NCI-H1436 treated with DMSO at 0.1 percent for 48 hours (cell line): ENCODE measurements around the gene SPIN4.
"Not testable (repeated sequence)": the region's sequence is repeated elsewhere in the genome, so short reads cannot be mapped to it uniquely, and the experiment has no call there.

ENCODE experiments used
- DNase-seq: peaks from one replicate; lab custom pipeline; 2025; lab: John Stamatoyannopoulos, UW

Gene SPIN4

GRCh38 chrX:63350941-63351616 lies at the start of gene SPIN4:
TSS of gene SPIN4 (minus strand) at chrX:63351332. CDS start at chrX:63350819, 513 bp downstream.
- DNase-seq = peak; percentile 62

GRCh38 chrX:63400340-63400739 lies 49.2 kb upstream of the SPIN4 start:
- DNase-seq = no peak

DNA sequence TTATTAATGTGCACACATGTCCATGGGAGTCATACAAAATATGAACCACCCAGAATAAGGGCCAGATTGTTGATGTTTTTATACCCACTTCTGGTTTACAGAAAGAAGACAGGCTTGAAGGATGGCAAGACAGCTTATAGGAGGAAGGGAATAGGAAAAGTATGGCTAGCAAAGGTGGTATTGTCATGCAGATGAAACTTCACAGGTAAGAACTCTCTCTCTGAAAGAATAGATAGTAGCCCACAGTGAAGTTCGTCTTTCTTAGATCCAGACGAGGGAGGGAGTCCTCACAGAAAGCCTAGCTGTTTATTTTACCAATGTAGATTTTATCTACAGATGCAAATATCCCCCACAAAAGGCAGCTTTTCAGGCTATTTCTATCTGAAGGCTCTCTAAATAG lies 43.7 kb upstream of the SPIN4 start:
- no peak for DNase-seq

- DNase-seq = not testable (repeated sequence)
Observed at GRCh38 chrX:63393094-63393493, 42.0 kb upstream of the SPIN4 start.

GRCh38 chrX:63387411-63387810 lies 36.3 kb upstream of the SPIN4 start:
- no peak for DNase-seq

GRCh38 chrX:63384263-63384662 lies 33.1 kb upstream of the SPIN4 start:
- DNase-seq = not testable (repeated sequence)

DNA sequence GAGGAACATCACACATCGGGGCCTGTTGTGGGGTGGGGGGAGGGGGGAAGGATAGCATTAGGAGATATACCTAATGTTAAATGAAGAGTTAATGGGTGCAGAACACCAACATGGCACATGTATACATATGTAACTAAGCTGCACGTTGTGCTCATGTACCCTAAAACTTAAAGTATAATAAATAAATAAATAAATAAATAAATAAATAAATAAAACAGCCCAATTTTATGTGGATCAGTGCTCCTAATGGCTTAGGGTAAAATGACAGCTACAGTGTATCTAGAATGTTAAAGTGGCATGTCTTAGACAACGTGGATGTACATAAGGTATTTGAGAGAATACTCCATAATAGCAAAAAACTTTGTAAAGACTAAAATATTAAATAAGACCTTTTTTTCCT lies 21.9 kb upstream of the SPIN4 start:
- not testable (repeated sequence) for DNase-seq

DNA sequence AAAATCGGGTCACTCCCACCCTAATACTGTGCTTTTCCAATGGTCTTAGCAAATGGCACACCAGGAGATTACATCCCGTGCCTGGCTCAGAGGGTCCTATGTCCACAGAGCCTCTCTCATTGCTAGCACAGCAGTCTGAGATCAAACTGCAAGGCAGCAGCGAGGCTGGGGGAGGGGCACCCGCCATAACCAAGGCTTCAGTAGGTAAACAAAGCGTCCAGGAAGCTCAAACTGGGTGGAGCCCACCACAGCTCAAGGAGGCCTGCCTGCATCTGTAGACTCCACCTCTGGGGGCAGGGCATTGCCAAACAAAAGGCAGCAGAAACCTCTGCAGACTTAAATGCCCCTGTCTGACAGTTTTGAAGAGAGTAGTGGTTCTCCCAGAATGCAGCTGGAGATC lies 16.6 kb upstream of the SPIN4 start:
- DNase-seq = not testable (repeated sequence)

- no peak for DNase-seq
Observed at GRCh38 chrX:63363788-63364187, 12.7 kb upstream of the SPIN4 start.

GRCh38 chrX:63361494-63361893 lies 10.4 kb upstream of the SPIN4 start:
- DNase-seq = no peak

GRCh38 chrX:63354484-63354883 lies 3.4 kb upstream of the SPIN4 start:
- DNase-seq = no peak

- DNase-seq = peak; percentile 5
Observed at GRCh38 chrX:63350465-63350877, 661 bp downstream of the SPIN4 start.

GRCh38 chrX:63349307-63349706 lies 1.8 kb downstream of the SPIN4 start:
- no peak for DNase-seq

DNA sequence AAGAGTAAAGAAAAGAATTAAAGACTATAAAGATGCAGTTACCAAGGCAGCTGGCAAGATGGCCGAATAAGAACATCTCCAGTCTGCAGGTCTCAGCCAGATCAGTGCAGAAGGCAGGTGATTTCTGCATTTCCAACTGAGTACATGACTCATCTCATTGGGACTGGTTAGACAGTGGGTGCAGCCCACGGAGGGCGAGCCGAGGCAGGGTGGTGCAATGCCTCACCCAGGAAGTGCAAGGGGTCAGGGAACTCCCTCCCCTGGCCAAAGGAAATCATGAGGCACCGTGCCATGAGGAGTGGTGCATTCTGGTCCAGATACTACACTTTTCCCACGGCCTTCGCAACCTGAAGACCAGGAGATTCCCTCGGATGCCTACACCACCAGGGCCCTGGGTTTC lies 20.5 kb downstream of the SPIN4 start:
- no peak for DNase-seq

- no peak for DNase-seq
Observed at GRCh38 chrX:63327788-63328187, 23.3 kb downstream of the SPIN4 start.

DNA sequence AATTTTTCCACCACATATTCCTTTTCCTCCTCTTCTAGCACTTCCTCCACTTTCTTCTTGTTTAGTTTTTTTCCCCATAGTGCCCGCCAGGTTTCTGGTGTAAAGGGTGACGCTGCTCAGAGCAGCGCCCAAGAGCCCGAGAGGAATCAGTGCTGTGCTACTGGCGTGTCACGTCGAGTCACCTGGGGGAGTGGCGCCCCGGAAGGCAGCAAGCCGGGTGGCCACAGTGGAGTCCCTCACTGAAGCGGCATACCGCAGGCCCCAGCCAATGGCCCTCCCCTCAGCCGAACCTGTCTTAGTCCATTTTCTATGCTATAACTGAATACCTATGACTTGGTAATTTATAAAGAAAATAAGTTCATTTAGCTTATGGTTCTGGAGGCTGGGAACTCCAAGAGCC lies 51.5 kb downstream of the SPIN4 start:
- no peak for DNase-seq
